ENCODE data around the gene ANGPTL8. TPM values are rescaled to one million over a fixed set of nuclear protein-coding genes. Genes with fewer than 3 reads are reported as not detected.

The ANGPTL8 gene
- total RNA-seq, 4 donors from 2014 or later: not detected

DNA sequence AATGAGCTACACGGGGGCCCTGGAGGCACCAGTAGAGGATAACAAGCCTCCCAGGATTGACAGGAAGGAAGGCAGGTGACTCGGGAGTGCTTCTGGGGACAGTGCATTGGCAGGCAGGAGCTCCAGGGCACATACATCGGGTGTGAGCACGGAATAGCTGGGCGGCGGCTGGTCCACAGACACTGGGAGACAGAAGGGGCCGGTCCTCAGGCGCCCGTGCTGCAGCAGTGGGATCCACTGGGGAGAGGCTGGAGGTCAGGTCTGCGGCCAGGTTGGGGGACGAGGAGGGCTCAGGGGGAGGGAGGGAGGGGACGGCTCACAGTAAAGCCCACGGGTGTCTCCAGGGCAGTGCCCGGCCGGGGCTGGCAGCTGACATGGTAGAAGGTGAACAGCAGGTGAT lies 2.1 kb upstream of the ANGPTL8 start:
- TF ChIP-seq, protein P1, sequence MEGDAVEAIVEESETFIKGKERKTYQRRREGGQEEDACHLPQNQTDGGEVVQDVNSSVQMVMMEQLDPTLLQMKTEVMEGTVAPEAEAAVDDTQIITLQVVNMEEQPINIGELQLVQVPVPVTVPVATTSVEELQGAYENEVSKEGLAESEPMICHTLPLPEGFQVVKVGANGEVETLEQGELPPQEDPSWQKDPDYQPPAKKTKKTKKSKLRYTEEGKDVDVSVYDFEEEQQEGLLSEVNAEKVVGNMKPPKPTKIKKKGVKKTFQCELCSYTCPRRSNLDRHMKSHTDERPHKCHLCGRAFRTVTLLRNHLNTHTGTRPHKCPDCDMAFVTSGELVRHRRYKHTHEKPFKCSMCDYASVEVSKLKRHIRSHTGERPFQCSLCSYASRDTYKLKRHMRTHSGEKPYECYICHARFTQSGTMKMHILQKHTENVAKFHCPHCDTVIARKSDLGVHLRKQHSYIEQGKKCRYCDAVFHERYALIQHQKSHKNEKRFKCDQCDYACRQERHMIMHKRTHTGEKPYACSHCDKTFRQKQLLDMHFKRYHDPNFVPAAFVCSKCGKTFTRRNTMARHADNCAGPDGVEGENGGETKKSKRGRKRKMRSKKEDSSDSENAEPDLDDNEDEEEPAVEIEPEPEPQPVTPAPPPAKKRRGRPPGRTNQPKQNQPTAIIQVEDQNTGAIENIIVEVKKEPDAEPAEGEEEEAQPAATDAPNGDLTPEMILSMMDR (IDR thresholded peaks at IDR 0.05): no peak
- no peak for TF ChIP-seq POLR2A (IDR thresholded peaks at IDR 0.05)
- no peak overlapping the region for H3K4me3 ChIP-seq (ENCODE audit: low read depth, poor library complexity, severe bottlenecking)
- intact Hi-C loops (cut with DNase I; ENCODE audit: low total_unique reads): no loop called here
- DNase-seq (ENCODE audit: low spot score in 2 of 2): no peak
- WGBS, 2 donors: 81 to 83% methylated on average over 15 of the region's 15 CpGs

DNA sequence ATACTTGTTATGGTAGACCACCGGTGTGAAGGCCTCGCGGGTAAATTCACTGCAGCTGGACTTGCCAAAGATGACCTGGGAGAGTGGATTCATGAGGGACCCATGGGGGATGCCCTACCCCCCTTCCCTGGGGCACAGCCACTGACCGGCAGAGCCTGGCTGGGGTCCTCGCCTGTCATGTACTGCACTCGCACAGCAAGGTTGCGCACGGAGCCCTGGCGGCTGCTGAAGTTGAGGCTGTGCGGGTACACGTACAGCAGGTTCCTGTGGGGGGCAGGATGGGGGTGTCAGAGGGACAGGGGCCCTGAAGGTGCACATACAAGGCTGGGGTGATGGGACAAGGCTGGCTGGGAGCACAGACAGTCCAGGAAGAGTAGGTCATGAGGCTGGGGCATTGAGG lies 1.4 kb upstream of the ANGPTL8 start:
- DNase-seq (ENCODE audit: low spot score in 2 of 2): no peak
- no peak overlapping the region for H3K4me3 ChIP-seq (ENCODE audit: low read depth, poor library complexity, severe bottlenecking)
- intact Hi-C loops (cut with DNase I; ENCODE audit: low total_unique reads): no loop called here
- TF ChIP-seq, protein P1 (IDR thresholded peaks at IDR 0.05): no peak
- no peak for TF ChIP-seq POLR2A (IDR thresholded peaks at IDR 0.05)
- WGBS, 2 donors: 93 to 96% methylated on average over 11 of the region's 11 CpGs

DNA sequence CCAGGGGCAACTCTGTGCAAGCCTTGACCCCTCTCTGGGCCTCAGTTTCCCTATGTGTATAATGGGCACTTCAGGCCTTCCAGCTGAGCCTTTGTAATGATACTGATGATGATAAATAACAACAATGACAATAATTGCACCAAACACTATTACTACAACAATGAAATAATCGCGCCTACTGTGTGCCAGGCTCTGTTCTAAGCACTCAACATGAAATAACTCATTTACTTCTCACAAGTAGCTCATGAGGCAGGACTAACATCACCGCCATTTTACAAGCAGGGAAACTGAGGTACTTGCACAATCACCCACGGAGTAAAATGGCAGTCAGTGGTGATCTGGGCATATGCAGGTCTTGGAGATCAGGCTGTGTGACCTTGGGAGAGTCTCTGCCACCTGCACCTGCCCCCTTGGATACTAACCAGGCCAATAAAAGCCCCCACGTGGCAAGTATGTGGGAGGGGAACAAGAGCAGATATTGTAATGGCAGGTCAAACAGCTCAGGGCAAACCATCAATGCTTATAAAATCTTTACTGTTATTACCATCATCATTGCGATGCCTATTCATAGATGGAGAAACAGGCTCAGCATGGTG lies 540 bp upstream of the ANGPTL8 start:
- WGBS, 2 donors: 86 to 94% methylated on average over 6 of the region's 6 CpGs
- no peak for TF ChIP-seq POLR2A (IDR thresholded peaks at IDR 0.05)
- TF ChIP-seq, protein P1 (IDR thresholded peaks at IDR 0.05): no peak
- DNase-seq (ENCODE audit: low spot score in 2 of 2): no peak
- H3K4me3 ChIP-seq (ENCODE audit: low read depth, poor library complexity, severe bottlenecking): no peak overlapping the region
- intact Hi-C loops (cut with DNase I; ENCODE audit: low total_unique reads): no loop called here

DNA sequence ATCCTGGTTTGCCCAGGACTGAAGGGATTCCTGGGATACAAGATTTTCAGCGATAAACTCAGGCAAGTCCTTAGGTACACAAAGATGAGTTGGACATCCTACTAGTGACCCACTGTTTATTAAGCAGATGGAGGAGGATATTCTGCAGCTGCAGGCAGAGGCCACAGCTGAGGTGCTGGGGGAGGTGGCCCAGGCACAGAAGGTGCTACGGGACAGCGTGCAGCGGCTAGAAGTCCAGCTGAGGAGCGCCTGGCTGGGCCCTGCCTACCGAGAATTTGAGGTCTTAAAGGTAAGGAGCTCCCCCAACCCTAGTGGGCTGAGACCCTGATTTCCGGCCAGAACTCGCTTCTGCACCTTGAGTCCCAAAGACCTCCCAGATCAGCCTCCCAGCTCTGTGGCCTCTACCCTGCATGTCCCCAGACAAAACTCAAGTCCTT lies 607 bp downstream of the ANGPTL8 start:
- no peak overlapping the region for H3K4me3 ChIP-seq (ENCODE audit: low read depth, poor library complexity, severe bottlenecking)
- intact Hi-C loops (cut with DNase I; ENCODE audit: low total_unique reads): no loop called here
- TF ChIP-seq, protein P1 (IDR thresholded peaks at IDR 0.05): no peak
- TF ChIP-seq POLR2A (IDR thresholded peaks at IDR 0.05): no peak
- DNase-seq (ENCODE audit: low spot score in 2 of 2): no peak
- 93 to 95% methylated on average over 8 of the region's 8 CpGs for WGBS, 2 donors

DNA sequence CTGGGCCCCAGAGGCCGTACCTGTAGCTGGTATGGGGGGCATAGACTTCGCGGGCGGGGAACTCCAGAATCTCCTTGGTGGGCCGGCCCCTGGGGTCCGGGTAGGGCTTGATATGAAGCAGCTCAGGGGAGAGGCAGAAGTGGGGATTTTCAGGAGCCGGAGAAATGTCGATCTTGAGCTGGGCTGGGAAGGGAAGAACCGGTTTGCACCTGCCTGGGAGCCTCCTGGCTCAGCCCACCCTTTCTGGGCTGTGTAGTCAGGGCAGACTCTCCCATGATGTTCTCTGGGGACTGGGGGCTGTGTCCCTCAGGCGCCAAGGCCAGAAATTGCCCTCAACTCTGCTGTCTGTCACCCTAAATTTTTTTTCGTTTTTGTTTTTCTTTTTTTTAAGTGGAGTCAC lies 2.6 kb downstream of the ANGPTL8 start:
- TF ChIP-seq, protein P1 (IDR thresholded peaks at IDR 0.05): no peak
- no peak for DNase-seq (ENCODE audit: low spot score in 2 of 2)
- 76 to 79% methylated on average over 11 of the region's 11 CpGs for WGBS, 2 donors
- no peak overlapping the region for H3K4me3 ChIP-seq (ENCODE audit: low read depth, poor library complexity, severe bottlenecking)
- intact Hi-C loops (cut with DNase I; ENCODE audit: low total_unique reads): no loop called here
